ENCODE results near the gene KCNH8. TPM values are rescaled to one million over a fixed set of nuclear protein-coding genes. Genes with fewer than 3 reads are reported as not detected.

KCNH8 gene
- total RNA-seq, 1 donor, result not detected

DNA sequence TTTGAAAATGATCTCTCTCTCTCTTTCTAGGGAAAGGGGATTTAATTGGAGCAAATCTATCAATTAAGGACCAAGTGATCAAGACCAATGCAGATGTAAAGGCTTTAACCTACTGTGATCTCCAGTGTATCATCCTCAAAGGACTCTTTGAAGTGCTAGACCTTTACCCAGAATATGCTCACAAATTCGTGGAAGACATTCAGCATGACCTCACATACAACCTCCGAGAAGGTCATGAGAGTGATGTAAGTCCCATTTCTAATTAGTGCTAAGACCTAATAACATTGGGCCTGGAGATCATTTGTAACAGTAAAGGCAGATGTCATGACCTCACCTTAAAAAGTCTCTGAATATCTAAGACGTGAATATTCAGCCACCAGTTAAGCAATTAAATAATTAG lies 308.4 kb downstream of the KCNH8 start:
- Histone ChIP-seq H3K9me3 (ENCODE audit: low read depth, low read length) (peaks cover 3% of the 10 kb centered on the region), H2AFZ (ENCODE audit: low read length) (no peak overlapping the region), H3K27me3 (ENCODE audit: insufficient read depth, low read length) (no peaks in the 10 kb centered on the region), H3K4me1 (ENCODE audit: insufficient read depth, low read length) (no peaks in the 10 kb centered on the region), H3K4me3 (ENCODE audit: insufficient read depth, low read length) (no peak overlapping the region), H3K4me2 (ENCODE audit: insufficient read depth, low read length) (no peak overlapping the region), H4K20me1 (ENCODE audit: insufficient read depth, low read length) (no peaks in the 10 kb centered on the region), H3K36me3 (ENCODE audit: insufficient read depth, low read length) (no peaks in the 10 kb centered on the region), H3K27ac (ENCODE audit: low read depth, low read length) (no peak overlapping the region), H3K79me2 (ENCODE audit: insufficient read depth, low read length) (no peaks in the 10 kb centered on the region)
- TF ChIP-seq, protein P1, sequence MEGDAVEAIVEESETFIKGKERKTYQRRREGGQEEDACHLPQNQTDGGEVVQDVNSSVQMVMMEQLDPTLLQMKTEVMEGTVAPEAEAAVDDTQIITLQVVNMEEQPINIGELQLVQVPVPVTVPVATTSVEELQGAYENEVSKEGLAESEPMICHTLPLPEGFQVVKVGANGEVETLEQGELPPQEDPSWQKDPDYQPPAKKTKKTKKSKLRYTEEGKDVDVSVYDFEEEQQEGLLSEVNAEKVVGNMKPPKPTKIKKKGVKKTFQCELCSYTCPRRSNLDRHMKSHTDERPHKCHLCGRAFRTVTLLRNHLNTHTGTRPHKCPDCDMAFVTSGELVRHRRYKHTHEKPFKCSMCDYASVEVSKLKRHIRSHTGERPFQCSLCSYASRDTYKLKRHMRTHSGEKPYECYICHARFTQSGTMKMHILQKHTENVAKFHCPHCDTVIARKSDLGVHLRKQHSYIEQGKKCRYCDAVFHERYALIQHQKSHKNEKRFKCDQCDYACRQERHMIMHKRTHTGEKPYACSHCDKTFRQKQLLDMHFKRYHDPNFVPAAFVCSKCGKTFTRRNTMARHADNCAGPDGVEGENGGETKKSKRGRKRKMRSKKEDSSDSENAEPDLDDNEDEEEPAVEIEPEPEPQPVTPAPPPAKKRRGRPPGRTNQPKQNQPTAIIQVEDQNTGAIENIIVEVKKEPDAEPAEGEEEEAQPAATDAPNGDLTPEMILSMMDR (IDR thresholded peaks at IDR 0.05; ENCODE audit: extremely low read depth, low read depth, low read length), result no peak
- no peak for DNase-seq (ENCODE audit: insufficient read length, low spot score, missing footprints)

DNA sequence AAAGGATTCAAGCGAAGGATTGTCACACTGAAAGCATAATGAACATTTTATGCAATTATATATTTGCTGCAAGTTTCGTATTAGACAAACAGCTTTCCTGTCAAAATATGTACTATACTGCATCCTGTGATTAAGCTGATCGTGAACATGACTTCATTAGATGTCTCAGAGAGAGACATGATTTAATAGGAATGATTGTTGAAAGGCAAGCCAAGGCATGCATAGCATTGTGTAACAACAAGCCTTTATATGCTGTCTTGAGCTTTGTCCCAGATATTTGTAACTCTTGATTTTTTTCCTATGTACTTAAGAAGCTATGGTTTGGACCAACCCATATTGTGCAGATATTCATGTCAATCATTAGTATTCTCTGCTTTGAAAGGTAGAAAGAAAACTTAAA lies 309.1 kb downstream of the KCNH8 start:
- Histone ChIP-seq H3K9me3 (ENCODE audit: low read depth, low read length) (peaks cover 3% of the 10 kb centered on the region), H2AFZ (ENCODE audit: low read length) (no peak overlapping the region), H3K79me2 (ENCODE audit: insufficient read depth, low read length) (no peaks in the 10 kb centered on the region), H3K27ac (ENCODE audit: low read depth, low read length) (no peak overlapping the region), H3K27me3 (ENCODE audit: insufficient read depth, low read length) (no peaks in the 10 kb centered on the region), H3K4me3 (ENCODE audit: insufficient read depth, low read length) (no peak overlapping the region), H3K36me3 (ENCODE audit: insufficient read depth, low read length) (no peaks in the 10 kb centered on the region), H3K4me1 (ENCODE audit: insufficient read depth, low read length) (no peaks in the 10 kb centered on the region), H4K20me1 (ENCODE audit: insufficient read depth, low read length) (no peaks in the 10 kb centered on the region), H3K4me2 (ENCODE audit: insufficient read depth, low read length) (no peak overlapping the region)
- TF ChIP-seq, protein P1 (IDR thresholded peaks at IDR 0.05; ENCODE audit: extremely low read depth, low read depth, low read length), result no peak
- no peak for DNase-seq (ENCODE audit: insufficient read length, low spot score, missing footprints)

DNA sequence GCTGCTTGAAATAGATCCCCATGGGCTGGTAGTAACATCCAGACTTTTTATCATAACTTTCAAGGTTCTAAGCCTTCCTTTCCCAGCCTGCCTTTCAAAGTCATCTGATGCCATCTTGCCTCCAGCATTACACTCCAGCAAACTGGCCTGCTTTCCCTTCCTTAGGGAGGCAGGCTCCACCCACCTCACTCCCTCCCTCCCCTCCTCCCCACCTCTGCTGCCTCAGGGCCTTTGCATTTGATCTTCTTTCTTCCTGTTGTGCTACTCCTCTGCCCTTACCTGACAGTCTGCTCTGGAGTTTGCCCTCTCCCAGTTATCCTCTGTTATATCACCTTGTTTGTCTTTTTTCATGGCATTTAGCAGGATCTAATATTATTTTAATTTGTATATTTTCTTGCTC lies 319.5 kb downstream of the KCNH8 start:
- DNase-seq (ENCODE audit: insufficient read length, low spot score, missing footprints), result no peak
- Histone ChIP-seq H3K27ac (ENCODE audit: low read depth, low read length) (no peak overlapping the region), H3K4me2 (ENCODE audit: insufficient read depth, low read length) (no peak overlapping the region), H3K9me3 (ENCODE audit: low read depth, low read length) (peaks cover 5% of the 10 kb centered on the region), H3K79me2 (ENCODE audit: insufficient read depth, low read length) (no peaks in the 10 kb centered on the region), H3K27me3 (ENCODE audit: insufficient read depth, low read length) (no peaks in the 10 kb centered on the region), H3K4me1 (ENCODE audit: insufficient read depth, low read length) (no peaks in the 10 kb centered on the region), H2AFZ (ENCODE audit: low read length) (no peak overlapping the region), H4K20me1 (ENCODE audit: insufficient read depth, low read length) (no peaks in the 10 kb centered on the region), H3K36me3 (ENCODE audit: insufficient read depth, low read length) (no peaks in the 10 kb centered on the region), H3K4me3 (ENCODE audit: insufficient read depth, low read length) (no peak overlapping the region)
- TF ChIP-seq, protein P1 (IDR thresholded peaks at IDR 0.05; ENCODE audit: extremely low read depth, low read depth, low read length), result no peak

DNA sequence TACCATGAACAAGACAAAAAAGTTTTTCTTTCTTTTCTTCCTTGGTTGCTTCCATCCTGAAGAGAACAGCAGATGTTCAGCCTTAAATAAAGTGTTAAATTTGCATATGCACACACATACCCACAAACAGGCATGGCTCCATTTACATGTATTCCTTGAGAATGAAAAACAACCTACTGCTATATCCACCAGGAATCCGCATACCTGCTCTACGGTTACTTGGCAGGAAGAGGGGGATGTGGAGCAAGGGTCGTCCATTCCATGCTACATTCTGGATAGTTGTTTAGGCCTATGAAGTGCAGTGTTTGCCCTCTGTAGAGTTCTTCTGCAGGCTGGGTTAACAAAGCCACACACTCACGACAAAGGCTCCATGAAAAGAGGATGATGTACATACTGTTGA lies 322.8 kb downstream of the KCNH8 start:
- Histone ChIP-seq H3K27ac (ENCODE audit: low read depth, low read length) (no peak overlapping the region), H3K4me1 (ENCODE audit: insufficient read depth, low read length) (no peaks in the 10 kb centered on the region), H4K20me1 (ENCODE audit: insufficient read depth, low read length) (no peaks in the 10 kb centered on the region), H2AFZ (ENCODE audit: low read length) (no peak overlapping the region), H3K9me3 (ENCODE audit: low read depth, low read length) (peaks cover 5% of the 10 kb centered on the region), H3K4me2 (ENCODE audit: insufficient read depth, low read length) (no peak overlapping the region), H3K27me3 (ENCODE audit: insufficient read depth, low read length) (no peaks in the 10 kb centered on the region), H3K36me3 (ENCODE audit: insufficient read depth, low read length) (no peaks in the 10 kb centered on the region), H3K4me3 (ENCODE audit: insufficient read depth, low read length) (no peak overlapping the region), H3K79me2 (ENCODE audit: insufficient read depth, low read length) (no peaks in the 10 kb centered on the region)
- DNase-seq (ENCODE audit: insufficient read length, low spot score, missing footprints), result no peak
- TF ChIP-seq, protein P1 (IDR thresholded peaks at IDR 0.05; ENCODE audit: extremely low read depth, low read depth, low read length), result no peak

Data from osteoblast (primary cell).